Psoas muscle (tissue), 8 donors: ENCODE results near the gene RABL6. TPM values are rescaled to one million over a fixed set of nuclear protein-coding genes. Genes with fewer than 3 reads are reported as not detected.
A peak's percentile ranks its signal among the peaks of the same experiment; 100 is the strongest.

ENCODE experiments used
- ATAC-seq, 4 donors: fragments of 200-7000 bp; cut with Tn5 transposase; one replicate each; pipeline ENCODE4 v1.9.1; 2020; ENCODE audit warnings: moderate library complexity in 3 of 4, mild to moderate bottlenecking in 2 of 4
- DNase-seq, 2 donors: peaks; one replicate each; pipeline ENCODE4 v3.0.0-alpha.2; 2020
- H3K27ac ChIP-seq: fragments of 200-600 bp; one replicate; pipeline ENCODE4 v1.8.0; 2022
- H3K27me3 ChIP-seq, 3 donors: fragments of 200-600 bp in 1 of 3; one replicate each; pipeline versions ENCODE4 v1.6.1 to v1.8.0; 2013 to 2022; ENCODE audit warnings: low read length in 2 of 3, mild to moderate bottlenecking in 2 of 3, moderate library complexity in 1 of 3; ENCODE audit not compliant: insufficient read depth in 3 of 3
- H3K36me3 ChIP-seq, 2 donors: fragments of 200-600 bp in 1 of 2; one replicate each; pipeline versions ENCODE4 v1.6.1 to v1.8.0; 2013 to 2022; ENCODE audit warnings: low read depth in 1 of 2, mild to moderate bottlenecking in 1 of 2, moderate library complexity in 1 of 2; ENCODE audit not compliant: insufficient read depth in 1 of 2
- H3K4me1 ChIP-seq: fragments of 200-600 bp; one replicate; pipeline ENCODE4 v1.8.0; 2022
- H3K4me3 ChIP-seq: fragments of 200-600 bp; one replicate; pipeline ENCODE4 v1.8.0; 2022; ENCODE audit warnings: mild to moderate bottlenecking
- H3K9me3 ChIP-seq: fragments of 200-600 bp; one replicate; pipeline ENCODE4 v1.8.0; 2022
- WGBS, 3 donors: extraction: QIAGEN DNeasy Blood & Tissue Kit; methylation state at CpG; one replicate each; pipeline versions ENCODE4 v1.1.6 to v1.1.7; 2013; 5-methylcytosine and 5-hydroxymethylcytosine counted together
- intact Hi-C, 2 donors: fragments of 100-400 bp; cut with DNase I; formaldehyde crosslinking; loops; one replicate each; pipeline versions ENCODE4 v1.11.0 to v1.14.2; 2022
- polyA plus RNA-seq, 3 donors: library from polyadenylated mRNA; stranded (reverse); fragments of 200-250 nt; gene quantifications; one replicate each; pipeline ENCODE4 v1.2.3, GENCODE V29; 2013
- total RNA-seq, 4 donors: library from RNA; stranded (reverse); fragmentation: NEBNext Ultra II Directional in 2 of 4; extraction: Animal tissue kit (Norgen Biotek cat#: 25700) in 2 of 4; gene quantifications; one replicate each; pipeline versions ENCODE4 v1.2.1 to v1.2.4, GENCODE V29; 2021 to 2023
- TF ChIP-seq, protein P1 (sequence below): fragments of 200-600 bp; IDR thresholded peaks from one replicate; pipeline ENCODE4 v1.8.0; 2022; ENCODE audit warnings: antibody characterized with exemption
- donor health status: healthy with polysubstance abuse.
- donor health status: DM: no; HTN: no; CAD: no; lungs with moderate emphysema.
- donor health status: Bipolar disorder and iron deficiency.
- donor health status: healthy.
- donor health status: DM: yes; HTN: yes; CAD: no.
- donor health status: DM: no; HTN: no; CAD: no.
- donor health status: DM: no; HTN: no; CAD: no.
- donor health status: DM: yes; HTN: yes; CAD: no.

The RABL6 gene
- total and polyA plus RNA-seq, 7 donors = 73.0 to 90.5 (median 82.5) TPM

DNA sequence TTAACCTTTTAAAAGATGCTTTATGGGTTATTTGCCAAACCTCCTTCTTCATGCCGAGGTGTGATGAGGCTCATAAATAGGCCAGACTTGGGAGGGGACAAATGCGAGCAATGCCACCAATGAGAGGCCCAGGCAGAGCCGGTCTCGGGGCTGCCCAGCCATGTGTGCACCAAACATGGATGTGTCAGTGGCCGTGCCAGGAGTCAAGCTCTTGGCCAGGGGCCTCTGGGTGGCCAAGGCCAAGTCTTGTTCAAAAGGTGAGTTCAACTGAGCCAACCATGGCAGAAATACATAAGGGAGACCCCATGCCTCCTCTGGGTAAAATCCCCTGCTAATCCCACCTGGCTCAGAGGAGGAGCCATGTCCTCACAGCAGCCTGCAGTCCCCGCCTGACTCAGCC, 32.6 kb upstream of the RABL6 start:
- no peaks in the 10 kb centered on the region for H3K27me3 ChIP-seq
- ATAC-seq (no peak), DNase-seq (peak in 1 of 2 donors; percentile 25)
- H3K36me3 ChIP-seq = no peaks in the 10 kb centered on the region
- H3K9me3 ChIP-seq = no peaks in the 10 kb centered on the region
- H3K4me3 ChIP-seq = no peak overlapping the region
- TF ChIP-seq, protein P1, sequence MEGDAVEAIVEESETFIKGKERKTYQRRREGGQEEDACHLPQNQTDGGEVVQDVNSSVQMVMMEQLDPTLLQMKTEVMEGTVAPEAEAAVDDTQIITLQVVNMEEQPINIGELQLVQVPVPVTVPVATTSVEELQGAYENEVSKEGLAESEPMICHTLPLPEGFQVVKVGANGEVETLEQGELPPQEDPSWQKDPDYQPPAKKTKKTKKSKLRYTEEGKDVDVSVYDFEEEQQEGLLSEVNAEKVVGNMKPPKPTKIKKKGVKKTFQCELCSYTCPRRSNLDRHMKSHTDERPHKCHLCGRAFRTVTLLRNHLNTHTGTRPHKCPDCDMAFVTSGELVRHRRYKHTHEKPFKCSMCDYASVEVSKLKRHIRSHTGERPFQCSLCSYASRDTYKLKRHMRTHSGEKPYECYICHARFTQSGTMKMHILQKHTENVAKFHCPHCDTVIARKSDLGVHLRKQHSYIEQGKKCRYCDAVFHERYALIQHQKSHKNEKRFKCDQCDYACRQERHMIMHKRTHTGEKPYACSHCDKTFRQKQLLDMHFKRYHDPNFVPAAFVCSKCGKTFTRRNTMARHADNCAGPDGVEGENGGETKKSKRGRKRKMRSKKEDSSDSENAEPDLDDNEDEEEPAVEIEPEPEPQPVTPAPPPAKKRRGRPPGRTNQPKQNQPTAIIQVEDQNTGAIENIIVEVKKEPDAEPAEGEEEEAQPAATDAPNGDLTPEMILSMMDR = no peak
- WGBS, 3 donors = 56 to 65% (median 56%) methylated on average over 6 of the region's 6 CpGs
- intact Hi-C loops = no loop called here
- no peaks in the 10 kb centered on the region for H3K4me1 ChIP-seq
- H3K27ac ChIP-seq = no peak overlapping the region

DNA sequence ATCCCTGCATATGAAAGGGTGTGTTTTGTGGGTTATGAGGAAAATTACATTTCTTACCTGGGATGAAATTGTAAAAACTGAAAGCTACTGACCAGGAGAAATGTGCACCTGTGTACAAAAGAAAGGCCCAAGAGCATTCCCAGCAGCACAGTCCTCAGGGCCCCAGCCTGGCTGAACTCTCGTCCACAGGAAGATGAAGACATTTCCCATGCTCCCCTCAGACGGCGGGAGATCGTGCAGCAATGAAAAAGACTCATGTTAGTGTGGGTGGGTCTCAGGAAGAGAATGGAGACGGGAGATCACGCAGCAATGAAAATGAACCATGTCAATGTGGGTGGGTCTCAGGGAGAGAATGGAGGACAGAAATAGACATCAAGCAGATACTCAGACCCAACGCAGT, 30.8 kb upstream of the RABL6 start:
- ATAC-seq = no peak
- 50 to 61% (median 50%) methylated on average over 7 of the region's 7 CpGs for WGBS, 3 donors
- Histone ChIP-seq H3K27ac (no peak overlapping the region), H3K4me1 (no peaks in the 10 kb centered on the region), H3K9me3 (no peaks in the 10 kb centered on the region), H3K36me3 (no peaks in the 10 kb centered on the region), H3K27me3 (no peaks in the 10 kb centered on the region), H3K4me3 (no peak overlapping the region)
- intact Hi-C loops = no loop called here
- TF ChIP-seq, protein P1 = no peak
- peak in 1 of 2 donors; percentile 10 for DNase-seq

DNA sequence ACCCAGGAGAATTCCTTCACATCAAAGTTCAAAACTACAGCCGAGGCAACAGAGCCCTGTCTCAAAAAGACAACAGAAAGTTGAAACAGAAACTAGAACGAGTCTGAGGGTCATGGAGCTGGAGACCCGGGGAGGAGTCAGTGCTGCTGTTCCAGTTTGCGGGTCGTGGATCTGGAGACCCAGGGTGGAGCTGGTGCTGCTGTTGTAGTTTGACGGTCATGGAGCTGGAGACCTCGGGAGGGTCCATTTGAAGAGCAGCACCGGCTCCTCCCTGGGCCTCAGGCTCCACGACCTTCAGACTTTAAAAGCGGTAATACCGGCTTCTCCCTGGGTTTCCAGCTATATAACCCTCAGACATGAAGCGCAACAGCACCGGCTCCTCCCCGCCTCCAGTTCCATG, 30.4 kb upstream of the RABL6 start:
- Histone ChIP-seq H3K36me3 (no peaks in the 10 kb centered on the region), H3K27me3 (no peaks in the 10 kb centered on the region), H3K27ac (no peak overlapping the region), H3K4me3 (no peak overlapping the region), H3K4me1 (no peaks in the 10 kb centered on the region), H3K9me3 (no peaks in the 10 kb centered on the region)
- intact Hi-C loops = no loop called here
- ATAC-seq (no peak), DNase-seq (peak in 1 of 2 donors; percentile 41)
- 77 to 86% (median 80%) methylated on average over 14 of the region's 14 CpGs for WGBS, 3 donors
- TF ChIP-seq, protein P1 = no peak

DNA sequence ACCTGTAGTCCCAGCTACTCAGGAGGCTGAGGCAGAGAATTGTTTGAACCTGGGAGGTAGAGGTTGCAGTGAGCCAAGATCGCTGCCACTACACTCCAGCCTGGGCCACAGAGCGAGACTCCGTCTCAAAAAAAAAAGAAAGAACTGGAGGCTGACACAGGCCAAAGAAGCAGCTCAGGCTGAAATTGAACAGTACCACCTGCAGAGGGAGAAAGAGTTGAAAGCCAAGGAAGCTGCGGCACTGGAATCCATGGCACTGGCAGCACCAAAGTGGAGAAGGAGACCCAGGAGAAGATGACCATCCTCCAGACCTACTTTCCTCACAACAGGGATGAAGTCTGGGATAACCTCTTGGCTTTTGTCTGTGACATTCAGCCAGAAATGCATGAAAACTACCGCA, 27.9 kb upstream of the RABL6 start:
- H3K36me3 ChIP-seq = no peaks in the 10 kb centered on the region
- no peaks in the 10 kb centered on the region for H3K4me1 ChIP-seq
- WGBS, 3 donors = 55 to 66% (median 57%) methylated on average over 5 of the region's 5 CpGs
- DNase-seq (no peak), ATAC-seq (no peak)
- intact Hi-C loops = loop anchor here (10.0 kb wide), 1 partner anchor 285 kb away; no protein-coding TSS in a partner anchor
- TF ChIP-seq, protein P1 = no peak
- H3K27ac ChIP-seq = no peak overlapping the region
- no peaks in the 10 kb centered on the region for H3K9me3 ChIP-seq
- no peaks in the 10 kb centered on the region for H3K27me3 ChIP-seq
- H3K4me3 ChIP-seq = no peak overlapping the region

DNA sequence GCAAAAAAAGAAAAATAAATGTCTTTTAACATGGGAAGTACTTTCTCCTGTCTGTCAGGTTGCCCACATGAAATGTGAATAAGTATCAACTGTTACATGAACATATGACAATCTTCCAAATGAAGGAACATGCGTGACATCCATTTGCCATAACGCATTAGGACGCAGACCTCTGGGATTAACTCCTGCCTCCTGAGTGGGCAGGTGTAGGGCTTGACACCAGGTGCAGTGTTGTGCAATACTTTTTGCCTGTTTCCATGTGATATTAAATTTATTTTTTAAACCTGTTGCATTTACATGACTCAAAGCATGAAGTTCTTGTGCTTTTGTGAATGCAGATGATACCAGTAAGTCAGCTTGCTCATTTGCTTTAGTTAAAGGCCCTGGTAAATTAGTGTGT, 25.3 kb upstream of the RABL6 start:
- DNase-seq = no peak
- no peaks in the 10 kb centered on the region for H3K9me3 ChIP-seq
- TF ChIP-seq, protein P1 = no peak
- peaks cover 1% of the 10 kb centered on the region for H3K4me1 ChIP-seq
- no peaks in the 10 kb centered on the region for H3K27me3 ChIP-seq
- 79 to 89% (median 84%) methylated on average over 3 of the region's 3 CpGs for WGBS, 3 donors
- no peaks in the 10 kb centered on the region for H3K36me3 ChIP-seq
- ATAC-seq = no peak
- intact Hi-C loops = loop anchor here (10.0 kb wide), 1 partner anchor 282 kb away; no protein-coding TSS in a partner anchor
- H3K4me3 ChIP-seq = no peak overlapping the region
- H3K27ac ChIP-seq = no peak overlapping the region
